Thymus (tissue), 11 donors: ENCODE data around the gene PREX1. TPM values are rescaled to one million over a fixed set of nuclear protein-coding genes. Genes with fewer than 3 reads are reported as not detected.

ENCODE experiments used
- DNase-seq, 9 donors: peaks; one replicate each; pipeline ENCODE4 v3.0.0-alpha.2; 2013; ENCODE audit warnings: low spot score in 9 of 9, low read depth in 6 of 9, missing footprints in 1 of 9
- H3K27ac ChIP-seq, 2 donors: one replicate each; pipeline ENCODE4 v1.5.1; 2013; ENCODE audit warnings: control low read depth in 1 of 2, low read depth in 1 of 2, low read length in 1 of 2, mild to moderate bottlenecking in 1 of 2, moderate library complexity in 1 of 2
- H3K27me3 ChIP-seq, 2 donors: one replicate each; pipeline ENCODE4 v1.5.1; 2013; ENCODE audit warnings: low read length in 1 of 2; ENCODE audit not compliant: control insufficient read depth in 2 of 2, insufficient read depth in 1 of 2
- H3K36me3 ChIP-seq, 2 donors: one replicate each; pipeline ENCODE4 v1.5.1; 2013; ENCODE audit warnings: low read length in 1 of 2, mild to moderate bottlenecking in 1 of 2, moderate library complexity in 1 of 2; ENCODE audit not compliant: control insufficient read depth in 2 of 2, insufficient read depth in 2 of 2
- H3K4me1 ChIP-seq, 2 donors: one replicate each; pipeline ENCODE4 v1.5.1; 2013; ENCODE audit warnings: low read length in 2 of 2; ENCODE audit not compliant: control insufficient read depth in 2 of 2, insufficient read depth in 2 of 2
- H3K4me3 ChIP-seq, 2 donors: one replicate each; pipeline ENCODE4 v1.5.1; 2013; ENCODE audit warnings: low read length in 2 of 2, control low read depth in 1 of 2, mild to moderate bottlenecking in 1 of 2
- H3K9me3 ChIP-seq, 2 donors: one replicate each; pipeline ENCODE4 v1.5.1; 2013; ENCODE audit warnings: low read length in 1 of 2, mild to moderate bottlenecking in 1 of 2; ENCODE audit not compliant: control insufficient read depth in 2 of 2, insufficient read depth in 1 of 2
- WGBS: extraction: QIAGEN DNeasy Blood & Tissue Kit; methylation state at CpG from one replicate; pipeline ENCODE4 v1.1.7; 2013; 5-methylcytosine and 5-hydroxymethylcytosine counted together
- polyA plus RNA-seq: library from polyadenylated mRNA; stranded (reverse); fragments of 200-250 nt; gene quantifications from one replicate; pipeline ENCODE4 v1.2.3, GENCODE V29; 2013
- total RNA-seq: library from RNA; stranded (reverse); fragments of 120-200 nt; gene quantifications from one replicate; pipeline ENCODE4 v1.2.4, GENCODE V29; 2013
- donor health status: healthy.

PREX1 gene
- total and polyA plus RNA-seq, 2 donors: 12.5 to 19.8 TPM

GRCh38 chr20:48862279-48862678, 34.5 kb upstream of the PREX1 start:
- Histone ChIP-seq H3K4me3 (no peak overlapping the region), H3K36me3 (no peaks in the 10 kb centered on the region), H3K27ac (no peak overlapping the region), H3K4me1 (no peaks in the 10 kb centered on the region), H3K27me3 (no peaks in the 10 kb centered on the region), H3K9me3 (no peaks in the 10 kb centered on the region)
- no peak for DNase-seq
- WGBS: 88% methylated on average over 1 of the region's 1 CpG

- no peak overlapping the region for H3K4me3 ChIP-seq
- no peaks in the 10 kb centered on the region for H3K9me3 ChIP-seq
- 96% methylated on average over 2 of the region's 2 CpGs for WGBS
- no peaks in the 10 kb centered on the region for H3K36me3 ChIP-seq
- no peak overlapping the region for H3K27ac ChIP-seq
- H3K27me3 ChIP-seq: no peaks in the 10 kb centered on the region
- no peaks in the 10 kb centered on the region for H3K4me1 ChIP-seq
- DNase-seq: no peak
These were observed 33.6 kb upstream of the PREX1 start for GRCh38 chr20:48861444-48861843.

- whole genome bisulfite sequencing: 96% methylated on average over 6 of the region's 6 CpGs
- Histone ChIP-seq H3K9me3 (no peaks in the 10 kb centered on the region), H3K27ac (peak overlapping the region in 1 of 2 donors; percentile 39), H3K36me3 (no peaks in the 10 kb centered on the region), H3K27me3 (no peaks in the 10 kb centered on the region), H3K4me3 (no peak overlapping the region), H3K4me1 (no peaks in the 10 kb centered on the region)
- no peak for DNase-seq
These were observed 30.4 kb upstream of the PREX1 start for GRCh38 chr20:48858075-48858790.

GRCh38 chr20:48856130-48856529, 28.3 kb upstream of the PREX1 start:
- Histone ChIP-seq H3K9me3 (no peaks in the 10 kb centered on the region), H3K27me3 (no peaks in the 10 kb centered on the region), H3K4me3 (no peak overlapping the region), H3K36me3 (no peaks in the 10 kb centered on the region), H3K27ac (no peak overlapping the region), H3K4me1 (no peaks in the 10 kb centered on the region)
- 94% methylated on average over 5 of the region's 5 CpGs for WGBS
- no peak for DNase-seq

GRCh38 chr20:48855046-48855445, 27.2 kb upstream of the PREX1 start:
- 95% methylated on average over 4 of the region's 4 CpGs for WGBS
- Histone ChIP-seq H3K9me3 (no peaks in the 10 kb centered on the region), H3K27me3 (no peaks in the 10 kb centered on the region), H3K4me1 (no peaks in the 10 kb centered on the region), H3K4me3 (no peak overlapping the region), H3K27ac (no peak overlapping the region), H3K36me3 (no peaks in the 10 kb centered on the region)
- no peak for DNase-seq

GRCh38 chr20:48852609-48853008, 24.8 kb upstream of the PREX1 start:
- H3K27me3 ChIP-seq: no peaks in the 10 kb centered on the region
- no peak for DNase-seq
- H3K27ac ChIP-seq: no peak overlapping the region
- H3K36me3 ChIP-seq: no peaks in the 10 kb centered on the region
- H3K9me3 ChIP-seq: no peaks in the 10 kb centered on the region
- H3K4me3 ChIP-seq: no peak overlapping the region
- H3K4me1 ChIP-seq: no peaks in the 10 kb centered on the region

GRCh38 chr20:48851579-48851978, 23.8 kb upstream of the PREX1 start:
- H3K4me3 ChIP-seq: no peak overlapping the region
- H3K4me1 ChIP-seq: peaks cover 0 to 2% of the 10 kb centered on the region in 2 donors
- H3K36me3 ChIP-seq: no peaks in the 10 kb centered on the region
- no peaks in the 10 kb centered on the region for H3K27me3 ChIP-seq
- H3K27ac ChIP-seq: no peak overlapping the region
- no peak for DNase-seq
- no peaks in the 10 kb centered on the region for H3K9me3 ChIP-seq
- WGBS: 89% methylated on average over 6 of the region's 6 CpGs

- Histone ChIP-seq H3K27ac (no peak overlapping the region), H3K36me3 (no peaks in the 10 kb centered on the region), H3K4me3 (no peak overlapping the region), H3K27me3 (no peaks in the 10 kb centered on the region), H3K4me1 (peaks cover 0 to 4% of the 10 kb centered on the region in 2 donors), H3K9me3 (no peaks in the 10 kb centered on the region)
- WGBS: 96% methylated on average over 6 of the region's 6 CpGs
- no peak for DNase-seq
These were observed 23.1 kb upstream of the PREX1 start for GRCh38 chr20:48850977-48851299.

- no peak overlapping the region for H3K4me3 ChIP-seq
- 96% methylated on average over 11 of the region's 11 CpGs for WGBS
- no peaks in the 10 kb centered on the region for H3K27me3 ChIP-seq
- H3K4me1 ChIP-seq: peaks cover 0 to 4% of the 10 kb centered on the region in 2 donors
- DNase-seq: no peak
- H3K36me3 ChIP-seq: no peaks in the 10 kb centered on the region
- H3K27ac ChIP-seq: no peak overlapping the region
- H3K9me3 ChIP-seq: no peaks in the 10 kb centered on the region
These were observed 22.6 kb upstream of the PREX1 start for GRCh38 chr20:48850257-48850976.
